Measurements from ENCODE around the gene MEGF9. TPM values are rescaled to one million over a fixed set of nuclear protein-coding genes. Genes with fewer than 3 reads are reported as not detected.
"Not testable (repeated sequence)": the region's sequence is repeated elsewhere in the genome, so short reads cannot be mapped to it uniquely, and the experiment has no call there.

MEGF9 gene
- total RNA-seq, 4 donors from 2014 or later, result 65.2 to 194 (median 138) TPM

GRCh38 chr9:120643061-120643460 lies 71.2 kb downstream of the MEGF9 start:
- H3K27me3 ChIP-seq, result no peaks in the 10 kb centered on the region
- H3K4me3 ChIP-seq (replicated peaks in 1 of 3), result no peak overlapping the region
- no peaks in the 10 kb centered on the region for H3K4me1 ChIP-seq
- no peaks in the 10 kb centered on the region for H3K9me3 ChIP-seq
- no peak overlapping the region for H3K27ac ChIP-seq
- DNase-seq, result no peak
- intact Hi-C loops (cut with DNase I), result no loop called here
- no peaks in the 10 kb centered on the region for H3K36me3 ChIP-seq
- TF ChIP-seq CTCF (IDR thresholded peaks at IDR 0.05), result no peak

GRCh38 chr9:120642129-120642770 lies 72.0 kb downstream of the MEGF9 start:
- Histone ChIP-seq H3K4me1 (no peaks in the 10 kb centered on the region), H3K4me3 (replicated peaks in 1 of 3) (no peak overlapping the region), H3K27ac (no peak overlapping the region), H3K36me3 (no peaks in the 10 kb centered on the region), H3K9me3 (no peaks in the 10 kb centered on the region), H3K27me3 (no peaks in the 10 kb centered on the region)
- intact Hi-C loops (cut with DNase I), result no loop called here
- WGBS, 2 donors, result 96 to 98% methylated on average over 3 of the region's 3 CpGs
- TF ChIP-seq CTCF (IDR thresholded peaks at IDR 0.05) (no peak), POLR2A (IDR thresholded peaks at IDR 0.05) (no peak)
- no peak for DNase-seq

- H3K4me1 ChIP-seq; intact Hi-C loops (cut with DNase I); H3K27ac ChIP-seq; H3K36me3 ChIP-seq; DNase-seq; H3K27me3 ChIP-seq; H3K9me3 ChIP-seq; H3K4me3 ChIP-seq (replicated peaks in 1 of 3): not testable (repeated sequence)
- WGBS, 2 donors, result 94 to 100% methylated on average over 1 of the region's 1 CpG
These were observed 73.4 kb downstream of the MEGF9 start for GRCh38 chr9:120640874-120641273.

GRCh38 chr9:120640380-120640779 lies 73.9 kb downstream of the MEGF9 start:
- intact Hi-C loops (cut with DNase I), result no loop called here
- 96 to 98% methylated on average over 2 of the region's 2 CpGs for WGBS, 2 donors
- no peak for TF ChIP-seq POLR2A (IDR thresholded peaks at IDR 0.05)
- no peak for TF ChIP-seq CTCF (IDR thresholded peaks at IDR 0.05)
- Histone ChIP-seq H3K36me3 (no peaks in the 10 kb centered on the region), H3K4me3 (replicated peaks in 1 of 3) (no peak overlapping the region), H3K9me3 (no peaks in the 10 kb centered on the region), H3K27me3 (no peaks in the 10 kb centered on the region), H3K4me1 (no peaks in the 10 kb centered on the region), H3K27ac (no peak overlapping the region)
- no peak for DNase-seq

- no peak overlapping the region for H3K27ac ChIP-seq
- intact Hi-C loops (cut with DNase I), result no loop called here
These were observed 76.4 kb downstream of the MEGF9 start for GRCh38 chr9:120637919-120638318.

More at GRCh38 chr9:120637919-120638318, 76.4 kb downstream of the MEGF9 start:
- DNase-seq, result no peak
- Histone ChIP-seq H3K9me3 (no peaks in the 10 kb centered on the region), H3K36me3 (no peaks in the 10 kb centered on the region), H3K27me3 (no peaks in the 10 kb centered on the region), H3K4me3 (replicated peaks in 1 of 3) (no peak overlapping the region), H3K4me1 (no peaks in the 10 kb centered on the region)
- 85 to 88% methylated on average over 5 of the region's 5 CpGs for WGBS, 2 donors
- TF ChIP-seq CTCF (IDR thresholded peaks at IDR 0.05) (no peak), POLR2A (IDR thresholded peaks at IDR 0.05) (no peak)

Data from thyroid gland (tissue), 4 donors.